A549 (cell line): Measurements from ENCODE around the gene STAG3.

ENCODE experiments used
- EP300 ChIP-seq, 2 experiments: fragments of >200 bp; sonication (Bioruptor Twin); formaldehyde crosslinking; IDR thresholded peaks; 2 replicates in 1 of 2; 3 replicates in 1 of 2; pipeline ENCODE4 v1.6.1; 2016 to 2017
- NFE2L2 ChIP-seq: fragments of 150-350 bp; conservative IDR thresholded peaks from 2 replicates; pipeline ENCODE4 v1.6.1; 2014; ENCODE audit warnings: low read length
- POLR2A ChIP-seq: IDR thresholded peaks from 2 replicates; pipeline ENCODE4 v1.6.1; 2012; ENCODE audit warnings: mild to moderate bottlenecking, low read length
- POLR2AphosphoS2 ChIP-seq: conservative IDR thresholded peaks from 2 replicates; pipeline ENCODE4 v1.6.1; 2012; ENCODE audit warnings: low read length, improper control_type of control experiment, inconsistent platforms
- SREBF2 ChIP-seq: fragments of 450-650 bp; IDR thresholded peaks from 2 replicates; pipeline ENCODE4 v1.6.1; 2014; ENCODE audit warnings: mild to moderate bottlenecking, moderate library complexity
- TF ChIP-seq, protein P1 (sequence below): fragments of >200 bp; sonication (Bioruptor Twin); formaldehyde crosslinking; IDR thresholded peaks from 3 replicates; pipeline ENCODE4 v1.5.1; 2016

DNA sequence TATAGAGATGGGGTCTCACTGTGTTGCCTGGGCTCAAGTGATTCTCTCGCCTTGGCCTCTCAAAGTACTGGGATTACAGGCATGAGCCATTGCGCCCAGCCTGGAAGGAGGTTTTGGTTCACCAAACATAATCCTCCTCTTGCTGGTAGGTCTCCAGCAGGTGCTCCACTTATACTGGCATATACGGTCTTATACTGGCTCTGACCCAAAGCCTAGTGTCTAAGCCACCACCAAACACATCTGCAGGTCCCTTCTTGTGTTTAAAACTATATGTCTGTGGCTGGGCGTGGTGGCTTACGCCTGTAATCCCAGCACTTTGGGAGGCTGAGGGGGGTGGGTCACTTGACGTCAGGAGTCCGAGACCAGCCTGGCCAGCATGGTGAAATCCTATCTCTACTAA lies 45.6 kb upstream of the STAG3 start:
- TF ChIP-seq, protein P1, sequence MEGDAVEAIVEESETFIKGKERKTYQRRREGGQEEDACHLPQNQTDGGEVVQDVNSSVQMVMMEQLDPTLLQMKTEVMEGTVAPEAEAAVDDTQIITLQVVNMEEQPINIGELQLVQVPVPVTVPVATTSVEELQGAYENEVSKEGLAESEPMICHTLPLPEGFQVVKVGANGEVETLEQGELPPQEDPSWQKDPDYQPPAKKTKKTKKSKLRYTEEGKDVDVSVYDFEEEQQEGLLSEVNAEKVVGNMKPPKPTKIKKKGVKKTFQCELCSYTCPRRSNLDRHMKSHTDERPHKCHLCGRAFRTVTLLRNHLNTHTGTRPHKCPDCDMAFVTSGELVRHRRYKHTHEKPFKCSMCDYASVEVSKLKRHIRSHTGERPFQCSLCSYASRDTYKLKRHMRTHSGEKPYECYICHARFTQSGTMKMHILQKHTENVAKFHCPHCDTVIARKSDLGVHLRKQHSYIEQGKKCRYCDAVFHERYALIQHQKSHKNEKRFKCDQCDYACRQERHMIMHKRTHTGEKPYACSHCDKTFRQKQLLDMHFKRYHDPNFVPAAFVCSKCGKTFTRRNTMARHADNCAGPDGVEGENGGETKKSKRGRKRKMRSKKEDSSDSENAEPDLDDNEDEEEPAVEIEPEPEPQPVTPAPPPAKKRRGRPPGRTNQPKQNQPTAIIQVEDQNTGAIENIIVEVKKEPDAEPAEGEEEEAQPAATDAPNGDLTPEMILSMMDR = no peak
- TF ChIP-seq NFE2L2 = no peak
- TF ChIP-seq POLR2A = no peak
- no peak for TF ChIP-seq POLR2AphosphoS2
- no peak for TF ChIP-seq SREBF2
- no peak for TF ChIP-seq EP300 (IDR thresholded peaks at IDR 0.05)
